HG02943 (cell line): ENCODE measurements around the gene HACD2.
A peak's percentile ranks its signal among the peaks of the same experiment; 100 is the strongest.

ENCODE experiments used
- ATAC-seq: cut with Tn5 transposase; IDR thresholded peaks from one replicate; pipeline ENCODE4 v1.9.1; 2021; ENCODE audit warnings: mild to moderate bottlenecking, low read depth, moderate library complexity; ENCODE audit not compliant: unreplicated experiment

The HACD2 gene

GRCh38 chr3:123584988-123585937 is at the start of gene HACD2:
Gene HACD2 (minus strand): TSS chr3:123585053. CDS start chr3:123585027, 26 bp downstream.
- ATAC-seq: peak; percentile 88

- no peak for ATAC-seq
Measured at GRCh38 chr3:123634149-123635051, 49.5 kb upstream of the HACD2 start.

DNA sequence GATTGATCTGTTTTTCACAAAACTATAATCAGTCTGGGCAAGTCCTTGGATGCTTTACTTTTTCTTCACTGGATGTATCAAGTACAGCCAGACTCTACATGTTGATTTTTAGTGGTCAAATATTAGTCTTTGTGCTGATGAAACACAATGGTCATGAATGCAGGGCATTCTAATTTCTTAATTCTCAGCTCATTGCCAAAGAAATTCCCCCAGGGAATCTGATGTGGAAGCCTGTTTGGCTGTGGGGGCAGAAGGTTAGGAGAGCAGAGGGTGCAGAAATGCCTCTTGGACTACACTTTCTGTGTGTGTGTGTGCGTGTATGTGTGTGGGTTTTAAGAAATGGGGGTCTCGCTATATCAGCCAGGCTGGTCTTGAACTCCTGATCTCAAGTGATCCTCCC is 48.7 kb upstream of the HACD2 start:
- no peak for ATAC-seq

GRCh38 chr3:123632161-123632655 is 47.4 kb upstream of the HACD2 start:
- ATAC-seq: no peak

DNA sequence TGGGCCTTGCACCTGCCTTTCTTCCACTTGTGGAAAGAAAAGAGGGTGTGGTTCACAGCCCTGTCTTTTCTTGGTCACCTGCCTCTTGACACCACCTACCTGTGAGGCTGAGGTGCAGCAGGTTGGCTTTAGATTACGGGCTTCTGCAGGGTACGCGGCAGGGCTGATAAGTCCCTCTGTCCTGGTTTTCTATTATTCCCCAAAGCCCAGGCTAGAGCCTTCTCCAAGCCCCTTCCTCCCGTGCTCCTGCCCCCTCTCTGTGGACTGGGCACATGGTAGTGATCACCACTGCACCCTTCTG is 44.8 kb upstream of the HACD2 start:
- ATAC-seq: no peak

DNA sequence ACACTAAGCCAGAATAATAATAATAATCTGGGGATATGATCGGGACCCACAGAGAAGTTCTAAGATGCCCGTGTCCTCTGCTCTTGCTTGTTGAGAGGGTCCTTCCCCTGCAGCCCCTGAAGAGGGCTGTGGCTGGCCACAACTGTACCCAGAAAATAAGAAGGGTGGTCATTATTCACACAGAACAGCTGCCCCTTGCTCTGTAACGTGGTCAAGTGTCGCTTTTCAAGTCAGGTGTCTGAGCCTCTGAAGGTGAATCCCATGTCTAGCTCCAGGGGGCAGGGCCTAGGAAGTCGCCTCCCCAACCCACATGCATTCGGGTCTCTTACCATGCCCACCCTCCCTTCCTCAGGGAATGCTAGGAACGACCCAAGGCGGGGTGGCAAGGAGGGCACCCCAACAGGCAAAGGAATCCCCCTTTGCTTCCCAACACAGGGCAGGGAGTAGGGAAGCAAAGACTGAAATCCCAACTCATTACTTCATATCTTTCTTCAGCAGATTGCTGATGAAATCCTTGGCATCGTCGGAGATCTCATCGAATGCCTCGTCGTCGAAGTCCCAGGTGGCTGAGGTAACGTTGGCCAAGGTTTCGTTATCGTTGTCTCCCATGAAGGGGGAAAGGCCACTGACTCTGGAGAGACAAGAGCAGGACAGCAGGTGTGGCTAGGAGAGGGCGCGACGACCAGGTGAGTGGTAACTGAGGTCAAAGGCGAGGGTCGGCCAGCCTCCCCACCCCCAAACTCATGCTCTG is 44.3 kb upstream of the HACD2 start:
- no peak for ATAC-seq

DNA sequence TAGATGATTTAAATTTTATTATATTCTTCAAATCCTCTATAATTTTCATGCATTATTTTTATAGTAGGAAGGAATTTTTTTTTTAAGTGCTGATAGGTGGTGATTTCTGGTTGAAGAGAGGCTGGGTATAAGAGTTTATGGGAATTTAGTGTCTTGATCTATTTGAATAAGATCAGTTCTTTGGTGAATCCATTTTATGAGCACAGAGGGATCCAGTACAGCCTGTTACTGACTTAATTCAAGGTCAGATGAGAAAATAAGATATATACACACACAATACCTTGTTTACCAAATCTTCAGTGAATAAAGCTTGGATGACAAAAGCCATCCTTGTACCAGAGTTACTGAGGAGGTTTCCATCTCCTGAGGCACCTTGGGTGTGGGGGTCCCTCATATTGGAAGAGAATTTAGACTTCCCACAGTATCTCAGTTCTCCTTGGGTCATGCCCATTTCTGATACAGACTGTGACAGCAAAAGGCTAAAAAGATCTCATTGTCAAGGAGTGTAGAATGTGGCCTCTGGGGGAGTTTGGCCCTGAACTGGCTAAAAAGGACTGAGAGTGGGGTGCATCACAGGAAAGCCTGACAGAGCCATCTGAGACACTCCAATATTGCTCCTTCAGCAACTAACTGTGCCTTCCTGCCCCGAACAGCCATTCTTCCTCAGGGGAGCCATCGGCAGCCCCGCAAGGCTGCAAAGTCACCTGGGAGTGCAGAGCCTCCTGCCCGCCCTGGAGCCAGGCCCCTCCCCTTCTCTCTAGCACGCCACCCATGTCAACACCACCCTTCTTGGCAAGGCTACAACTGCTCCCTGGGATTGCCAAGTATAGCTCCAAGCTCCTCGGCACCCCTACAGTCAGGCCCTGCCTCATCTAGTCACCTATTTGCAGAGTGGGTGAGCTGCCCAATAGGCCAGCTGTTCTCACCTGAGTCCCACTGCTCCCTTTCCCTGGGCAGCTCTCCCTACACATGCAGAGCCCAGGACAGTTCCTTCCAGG is 43.1 kb upstream of the HACD2 start:
- ATAC-seq: no peak

DNA sequence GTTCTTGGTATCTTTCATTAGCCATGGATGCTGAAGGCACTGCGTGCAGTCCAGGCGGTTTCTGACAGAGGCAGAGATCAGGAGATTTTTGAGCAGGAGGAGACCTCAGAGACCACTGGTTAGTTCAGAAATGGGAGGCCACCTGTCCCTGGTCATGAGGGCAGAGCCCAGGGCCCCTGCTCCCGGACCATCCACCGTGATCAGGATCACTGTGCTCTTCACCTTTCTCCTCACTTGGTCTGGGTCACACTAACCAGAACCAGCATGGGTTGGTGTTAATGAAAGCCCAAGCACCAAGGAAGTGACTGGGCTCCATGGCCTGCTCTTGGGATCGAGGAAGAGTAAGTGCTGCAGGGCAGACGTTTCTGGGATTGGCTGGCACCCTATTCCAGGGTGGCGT is 42.0 kb upstream of the HACD2 start:
- ATAC-seq: no peak

GRCh38 chr3:123624302-123624701 is 39.4 kb upstream of the HACD2 start:
- ATAC-seq: no peak

- ATAC-seq: no peak
Measured at GRCh38 chr3:123623346-123623880, 38.6 kb upstream of the HACD2 start.

DNA sequence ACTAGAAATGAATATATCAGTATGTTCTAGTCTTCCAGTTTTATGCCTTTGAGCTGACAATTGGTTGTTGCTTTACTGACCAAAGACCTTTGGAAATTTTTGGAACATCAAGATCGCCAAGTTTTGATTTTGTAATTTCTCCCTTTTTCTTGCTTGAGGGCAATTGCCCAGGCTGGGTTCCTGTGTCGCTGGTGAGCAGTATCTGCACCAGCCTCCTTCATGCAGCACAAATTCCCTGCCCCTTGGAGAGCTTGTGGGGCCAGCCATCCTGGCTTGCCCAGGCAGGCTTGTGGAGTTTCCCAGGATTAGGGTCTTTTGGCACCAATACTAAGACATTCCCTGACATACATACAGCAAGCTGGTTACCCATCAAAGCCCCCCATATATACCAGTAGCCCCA is 37.9 kb upstream of the HACD2 start:
- ATAC-seq: no peak

DNA sequence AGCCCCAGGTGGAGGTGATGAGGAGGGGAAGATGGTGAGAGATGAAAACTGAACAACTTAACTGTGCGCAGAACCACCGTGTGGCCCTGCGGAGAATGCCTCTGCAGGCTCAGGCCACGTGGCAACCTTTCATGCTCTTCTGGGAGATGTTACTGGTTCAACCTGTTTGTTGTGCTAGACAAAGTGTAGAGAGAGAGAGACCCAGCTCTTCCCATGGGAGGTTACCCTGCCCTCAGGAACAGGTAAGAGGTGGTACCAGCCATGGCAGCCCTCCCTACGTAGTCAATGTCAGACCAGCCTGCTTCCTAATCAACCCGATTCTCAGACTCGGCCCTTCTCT is 37.0 kb upstream of the HACD2 start:
- no peak for ATAC-seq

DNA sequence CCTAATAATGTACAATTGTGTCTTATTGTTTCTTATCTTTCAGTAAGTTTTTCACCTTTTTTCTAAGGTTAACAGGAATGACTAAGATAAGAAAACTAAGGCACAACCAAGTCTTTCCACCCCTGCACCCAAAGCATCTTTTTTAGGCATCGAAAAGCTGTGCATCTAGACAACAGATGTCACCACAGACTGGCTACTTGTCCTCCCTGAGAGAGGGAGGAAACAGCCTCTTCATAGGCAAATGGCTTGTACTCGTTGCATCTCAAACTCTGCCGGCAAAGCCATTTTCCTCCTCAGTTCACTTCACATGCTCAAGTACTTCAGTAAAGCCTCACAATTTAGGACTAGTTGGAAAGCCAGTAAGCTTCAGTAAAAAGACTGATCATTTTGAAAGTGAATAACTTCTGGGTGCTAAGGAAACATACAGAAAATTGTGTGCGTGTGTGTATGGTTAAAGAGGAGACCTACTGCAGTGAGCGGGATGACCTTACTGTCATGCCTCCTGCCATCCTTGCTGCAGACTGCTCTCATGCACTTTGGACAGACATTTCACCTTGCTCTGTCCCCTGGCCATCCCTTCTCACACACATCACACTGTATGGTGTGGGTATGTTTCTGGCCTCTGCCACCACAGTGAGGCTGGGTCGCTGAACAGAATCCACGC is 36.5 kb upstream of the HACD2 start:
- no peak for ATAC-seq

DNA sequence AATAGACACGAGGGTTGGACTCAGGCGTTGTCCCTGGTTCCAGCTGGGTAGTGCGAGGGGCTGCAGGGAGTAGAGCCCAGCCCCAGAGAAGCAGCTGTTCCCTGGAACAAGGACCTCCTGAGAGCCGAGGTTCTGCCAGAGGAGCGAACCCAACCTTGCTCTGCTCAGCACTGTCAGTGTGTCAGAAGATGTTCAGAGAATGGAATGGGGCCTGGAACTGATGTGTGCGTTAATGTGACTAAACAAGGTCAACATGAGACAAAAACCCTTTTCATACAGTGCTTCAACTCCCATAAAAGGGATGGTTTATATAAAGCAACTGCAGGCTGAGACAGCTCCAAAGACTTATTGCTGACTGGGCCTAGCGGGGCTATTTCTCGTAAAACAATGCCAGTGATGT is 35.5 kb upstream of the HACD2 start:
- no peak for ATAC-seq

DNA sequence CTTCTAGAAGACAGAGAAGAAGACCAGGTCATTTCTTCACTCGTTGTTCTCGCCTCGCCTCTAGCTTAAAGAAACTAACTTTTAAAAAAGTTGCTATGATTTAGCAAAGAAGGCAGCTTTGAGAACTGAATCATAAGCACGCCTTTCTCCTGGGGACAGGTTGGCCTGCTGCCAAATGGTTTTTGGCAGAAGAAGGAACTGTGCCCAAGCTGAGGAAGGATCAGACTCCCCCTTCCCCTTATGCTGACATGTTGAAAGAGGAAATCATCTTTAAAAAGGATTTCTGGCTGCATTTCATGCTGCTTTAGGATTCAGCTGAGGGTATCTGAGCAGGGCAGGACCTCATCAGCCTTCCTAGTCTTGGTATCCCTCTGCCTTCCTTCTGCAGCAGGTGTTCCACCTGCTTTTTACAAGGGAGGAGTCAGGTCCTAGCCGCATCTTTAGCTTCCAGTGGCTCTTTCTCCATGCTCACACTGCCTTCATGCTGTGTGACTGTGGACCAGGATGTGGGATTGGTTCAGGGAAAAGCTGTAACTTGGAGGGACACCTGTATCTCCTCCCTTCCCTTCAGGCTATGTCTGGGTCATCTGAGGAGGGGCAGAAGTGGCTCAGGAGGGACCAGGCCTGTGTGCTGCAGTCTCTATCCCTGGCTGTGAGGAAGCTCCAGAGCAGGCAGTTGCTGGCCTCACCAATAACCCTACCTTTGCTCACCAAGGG is 34.1 kb upstream of the HACD2 start:
- ATAC-seq: no peak

DNA sequence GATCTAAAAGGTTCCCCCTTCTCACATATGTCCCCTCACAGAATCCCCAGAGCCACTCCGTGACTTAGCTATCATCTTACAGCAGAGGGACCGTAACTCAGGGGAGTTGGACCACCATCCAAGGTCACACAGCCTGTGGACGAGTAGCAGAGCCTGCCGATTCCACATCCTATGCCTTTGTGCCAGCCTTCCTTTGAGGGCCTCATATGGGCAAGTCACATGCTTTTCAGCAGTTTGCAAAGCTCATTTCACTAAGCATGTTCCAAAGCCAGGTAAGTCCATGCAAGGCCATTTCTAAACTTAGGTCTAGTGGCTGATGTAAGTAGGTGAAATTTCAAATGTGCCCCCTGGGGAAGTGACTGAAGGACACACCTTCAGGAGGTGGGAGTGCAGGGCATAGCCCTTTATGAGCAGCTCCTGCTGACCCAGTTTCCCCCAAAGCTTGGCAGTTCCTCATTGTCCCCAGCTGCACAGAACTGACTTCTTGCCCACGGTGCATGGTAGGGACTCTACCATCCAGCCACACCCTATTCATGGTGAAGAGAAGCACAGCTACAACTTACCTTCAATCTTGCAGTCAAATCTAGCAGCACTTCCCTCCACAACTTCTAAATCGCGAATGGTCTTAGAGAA is 33.3 kb upstream of the HACD2 start:
- no peak for ATAC-seq

GRCh38 chr3:123616593-123616992 is 31.7 kb upstream of the HACD2 start:
- ATAC-seq: no peak

DNA sequence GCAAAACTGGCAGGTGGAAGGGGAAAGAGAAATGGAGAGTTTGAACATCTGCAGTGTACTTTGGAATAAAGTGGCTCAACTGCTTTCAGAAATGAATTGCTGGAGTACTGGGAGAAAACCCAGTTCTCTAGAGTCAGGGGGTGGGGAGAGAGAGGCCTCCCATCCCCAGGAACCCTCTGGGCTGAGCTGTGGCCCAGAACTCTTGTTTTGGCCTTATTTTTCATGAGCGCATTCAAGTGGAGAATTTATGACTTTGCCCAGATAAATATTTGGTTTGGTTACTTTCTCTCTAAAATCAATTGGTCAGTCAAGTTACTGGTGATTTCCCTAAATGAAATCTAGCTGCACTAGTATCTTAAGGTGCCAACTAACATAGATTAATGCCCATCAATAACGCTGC is 28.7 kb upstream of the HACD2 start:
- ATAC-seq: no peak
